Hepatocyte (in vitro differentiated cells): Measurements from ENCODE around the gene LINC00237.

Experiments
- EZH2phosphoT487 ChIP-seq: fragments of 200-600 bp; sonication (generic); IDR thresholded peaks from one replicate; pipeline ENCODE4 v1.6.1; 2018; ENCODE audit warnings: antibody characterized with exemption, mild to moderate bottlenecking, low read depth, moderate library complexity; ENCODE audit not compliant: unreplicated experiment, severe bottlenecking
- TF ChIP-seq, protein P1 (sequence below): fragments of 200-600 bp; sonication (generic); IDR thresholded peaks from 2 replicates; pipeline ENCODE4 v1.5.1; 2016; ENCODE audit warnings: antibody characterized with exemption, mild to moderate bottlenecking; ENCODE audit not compliant: poor library complexity

DNA sequence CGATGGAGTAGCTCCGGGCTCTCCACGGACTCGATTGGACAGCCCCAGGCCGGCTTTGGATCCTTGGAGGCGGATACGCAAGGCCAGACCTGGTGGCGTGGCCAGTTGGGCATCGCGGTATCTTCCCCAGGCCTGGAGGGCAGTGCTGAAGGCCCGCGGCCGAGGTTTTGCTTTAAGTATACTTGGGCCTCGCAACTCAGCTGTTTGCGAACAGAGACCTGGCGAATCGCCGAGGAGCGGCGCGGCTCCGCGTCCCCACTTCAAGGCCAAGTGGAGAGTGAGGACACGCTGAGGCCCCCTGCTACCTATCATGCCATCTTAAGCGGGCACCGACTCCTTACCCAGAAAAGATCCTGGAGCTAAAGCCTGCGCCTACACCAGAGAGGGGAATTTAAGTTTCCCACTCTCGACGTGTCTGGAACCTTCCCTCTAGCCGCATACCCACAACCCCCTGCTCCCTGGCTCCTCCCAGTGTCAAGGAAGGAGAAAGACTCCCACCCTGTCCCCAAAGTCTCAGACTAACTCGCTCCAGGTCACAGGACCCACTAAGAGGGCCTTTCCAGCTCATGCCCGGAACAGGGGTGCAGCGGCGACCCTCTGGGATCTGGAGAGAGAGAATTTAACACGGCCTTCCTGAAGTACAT, 4.1 kb downstream of the LINC00237 start:
- TF ChIP-seq, protein P1, sequence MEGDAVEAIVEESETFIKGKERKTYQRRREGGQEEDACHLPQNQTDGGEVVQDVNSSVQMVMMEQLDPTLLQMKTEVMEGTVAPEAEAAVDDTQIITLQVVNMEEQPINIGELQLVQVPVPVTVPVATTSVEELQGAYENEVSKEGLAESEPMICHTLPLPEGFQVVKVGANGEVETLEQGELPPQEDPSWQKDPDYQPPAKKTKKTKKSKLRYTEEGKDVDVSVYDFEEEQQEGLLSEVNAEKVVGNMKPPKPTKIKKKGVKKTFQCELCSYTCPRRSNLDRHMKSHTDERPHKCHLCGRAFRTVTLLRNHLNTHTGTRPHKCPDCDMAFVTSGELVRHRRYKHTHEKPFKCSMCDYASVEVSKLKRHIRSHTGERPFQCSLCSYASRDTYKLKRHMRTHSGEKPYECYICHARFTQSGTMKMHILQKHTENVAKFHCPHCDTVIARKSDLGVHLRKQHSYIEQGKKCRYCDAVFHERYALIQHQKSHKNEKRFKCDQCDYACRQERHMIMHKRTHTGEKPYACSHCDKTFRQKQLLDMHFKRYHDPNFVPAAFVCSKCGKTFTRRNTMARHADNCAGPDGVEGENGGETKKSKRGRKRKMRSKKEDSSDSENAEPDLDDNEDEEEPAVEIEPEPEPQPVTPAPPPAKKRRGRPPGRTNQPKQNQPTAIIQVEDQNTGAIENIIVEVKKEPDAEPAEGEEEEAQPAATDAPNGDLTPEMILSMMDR, result no peak
- peak; percentile 12 for TF ChIP-seq EZH2phosphoT487
